ENCODE measurements around the gene ABCA13. TPM values are rescaled to one million over a fixed set of nuclear protein-coding genes. Genes with fewer than 3 reads are reported as not detected.

The ABCA13 gene
- total RNA-seq, 1 experiment from 2014 or later, result 1.7 TPM

DNA sequence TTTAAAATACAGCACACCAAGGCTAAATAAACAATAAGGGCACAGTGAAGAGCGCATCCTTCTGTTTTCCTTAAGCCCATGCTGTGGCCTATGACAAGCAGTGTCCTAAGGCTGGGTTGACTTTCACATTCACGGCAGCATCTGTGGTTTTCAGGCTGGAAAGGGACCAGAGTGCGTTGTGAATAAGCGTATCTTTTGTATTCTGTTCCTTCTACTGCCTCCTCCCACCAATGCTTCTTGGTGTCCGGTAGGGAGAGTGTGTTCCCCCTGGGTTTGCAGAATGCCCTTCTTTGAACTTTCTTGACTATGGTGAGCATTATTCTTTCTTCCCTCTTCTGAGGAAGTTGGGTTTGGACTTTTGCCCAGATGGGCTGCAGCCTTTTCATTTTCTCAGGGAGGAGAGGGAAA lies 73.6 kb downstream of the ABCA13 start:
- in situ Hi-C loops (cut with HindIII; ENCODE audit: low pct_unique_long_range_greater_than_20kb, low sequenced_read_pairs) (no loop called here), intact Hi-C loops (cut with micrococcal nuclease; ENCODE audit: unreplicated experiment) (no loop called here)
- TF ChIP-seq SIN3A (IDR thresholded peaks at IDR 0.05; ENCODE audit: borderline replicate concordance, insufficient read depth, low read depth, low read length) (no peak), POLR2AphosphoS5 (IDR thresholded peaks at IDR 0.05; ENCODE audit: low read depth, low read length) (no peak), TCF7L2 (IDR thresholded peaks at IDR 0.05; ENCODE audit: low read depth, low read length) (no peak)
- TF ChIP-seq, protein P1, sequence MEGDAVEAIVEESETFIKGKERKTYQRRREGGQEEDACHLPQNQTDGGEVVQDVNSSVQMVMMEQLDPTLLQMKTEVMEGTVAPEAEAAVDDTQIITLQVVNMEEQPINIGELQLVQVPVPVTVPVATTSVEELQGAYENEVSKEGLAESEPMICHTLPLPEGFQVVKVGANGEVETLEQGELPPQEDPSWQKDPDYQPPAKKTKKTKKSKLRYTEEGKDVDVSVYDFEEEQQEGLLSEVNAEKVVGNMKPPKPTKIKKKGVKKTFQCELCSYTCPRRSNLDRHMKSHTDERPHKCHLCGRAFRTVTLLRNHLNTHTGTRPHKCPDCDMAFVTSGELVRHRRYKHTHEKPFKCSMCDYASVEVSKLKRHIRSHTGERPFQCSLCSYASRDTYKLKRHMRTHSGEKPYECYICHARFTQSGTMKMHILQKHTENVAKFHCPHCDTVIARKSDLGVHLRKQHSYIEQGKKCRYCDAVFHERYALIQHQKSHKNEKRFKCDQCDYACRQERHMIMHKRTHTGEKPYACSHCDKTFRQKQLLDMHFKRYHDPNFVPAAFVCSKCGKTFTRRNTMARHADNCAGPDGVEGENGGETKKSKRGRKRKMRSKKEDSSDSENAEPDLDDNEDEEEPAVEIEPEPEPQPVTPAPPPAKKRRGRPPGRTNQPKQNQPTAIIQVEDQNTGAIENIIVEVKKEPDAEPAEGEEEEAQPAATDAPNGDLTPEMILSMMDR (IDR thresholded peaks at IDR 0.05), result no peak
- TF ChIP-seq, protein P2, sequence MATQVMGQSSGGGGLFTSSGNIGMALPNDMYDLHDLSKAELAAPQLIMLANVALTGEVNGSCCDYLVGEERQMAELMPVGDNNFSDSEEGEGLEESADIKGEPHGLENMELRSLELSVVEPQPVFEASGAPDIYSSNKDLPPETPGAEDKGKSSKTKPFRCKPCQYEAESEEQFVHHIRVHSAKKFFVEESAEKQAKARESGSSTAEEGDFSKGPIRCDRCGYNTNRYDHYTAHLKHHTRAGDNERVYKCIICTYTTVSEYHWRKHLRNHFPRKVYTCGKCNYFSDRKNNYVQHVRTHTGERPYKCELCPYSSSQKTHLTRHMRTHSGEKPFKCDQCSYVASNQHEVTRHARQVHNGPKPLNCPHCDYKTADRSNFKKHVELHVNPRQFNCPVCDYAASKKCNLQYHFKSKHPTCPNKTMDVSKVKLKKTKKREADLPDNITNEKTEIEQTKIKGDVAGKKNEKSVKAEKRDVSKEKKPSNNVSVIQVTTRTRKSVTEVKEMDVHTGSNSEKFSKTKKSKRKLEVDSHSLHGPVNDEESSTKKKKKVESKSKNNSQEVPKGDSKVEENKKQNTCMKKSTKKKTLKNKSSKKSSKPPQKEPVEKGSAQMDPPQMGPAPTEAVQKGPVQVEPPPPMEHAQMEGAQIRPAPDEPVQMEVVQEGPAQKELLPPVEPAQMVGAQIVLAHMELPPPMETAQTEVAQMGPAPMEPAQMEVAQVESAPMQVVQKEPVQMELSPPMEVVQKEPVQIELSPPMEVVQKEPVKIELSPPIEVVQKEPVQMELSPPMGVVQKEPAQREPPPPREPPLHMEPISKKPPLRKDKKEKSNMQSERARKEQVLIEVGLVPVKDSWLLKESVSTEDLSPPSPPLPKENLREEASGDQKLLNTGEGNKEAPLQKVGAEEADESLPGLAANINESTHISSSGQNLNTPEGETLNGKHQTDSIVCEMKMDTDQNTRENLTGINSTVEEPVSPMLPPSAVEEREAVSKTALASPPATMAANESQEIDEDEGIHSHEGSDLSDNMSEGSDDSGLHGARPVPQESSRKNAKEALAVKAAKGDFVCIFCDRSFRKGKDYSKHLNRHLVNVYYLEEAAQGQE (IDR thresholded peaks at IDR 0.05; ENCODE audit: insufficient read depth in 1 of 2, low read depth in 2 of 2, low read length in 1 of 2), result no peak
- ATAC-seq (no peak), DNase-seq (ENCODE audit: low read depth, low spot score) (no peak)
- Histone ChIP-seq H3K9me3 (ENCODE audit: control insufficient read depth, insufficient read depth, low read depth, low read length) (no peaks in the 10 kb centered on the region), H3K27me3 (ENCODE audit: control insufficient read depth, insufficient read depth, low read length) (no peaks in the 10 kb centered on the region; the same call in 1 of the 2 replicates), H3K27ac (ENCODE audit: low read length) (no peak overlapping the region), H3K4me1 (ENCODE audit: control insufficient read depth, insufficient read depth, low read length) (no peaks in the 10 kb centered on the region), H3K36me3 (ENCODE audit: control insufficient read depth, insufficient read depth, low read length) (no peaks in the 10 kb centered on the region), H3K4me3 (ENCODE audit: low read depth in 2 of 2, low read length in 2 of 2) (no peak overlapping the region)
- BruUV-seq (replicated peaks), result no TSS peak
- ChIA-PET POLR2A (no interaction called here), CTCF (no interaction called here)

DNA sequence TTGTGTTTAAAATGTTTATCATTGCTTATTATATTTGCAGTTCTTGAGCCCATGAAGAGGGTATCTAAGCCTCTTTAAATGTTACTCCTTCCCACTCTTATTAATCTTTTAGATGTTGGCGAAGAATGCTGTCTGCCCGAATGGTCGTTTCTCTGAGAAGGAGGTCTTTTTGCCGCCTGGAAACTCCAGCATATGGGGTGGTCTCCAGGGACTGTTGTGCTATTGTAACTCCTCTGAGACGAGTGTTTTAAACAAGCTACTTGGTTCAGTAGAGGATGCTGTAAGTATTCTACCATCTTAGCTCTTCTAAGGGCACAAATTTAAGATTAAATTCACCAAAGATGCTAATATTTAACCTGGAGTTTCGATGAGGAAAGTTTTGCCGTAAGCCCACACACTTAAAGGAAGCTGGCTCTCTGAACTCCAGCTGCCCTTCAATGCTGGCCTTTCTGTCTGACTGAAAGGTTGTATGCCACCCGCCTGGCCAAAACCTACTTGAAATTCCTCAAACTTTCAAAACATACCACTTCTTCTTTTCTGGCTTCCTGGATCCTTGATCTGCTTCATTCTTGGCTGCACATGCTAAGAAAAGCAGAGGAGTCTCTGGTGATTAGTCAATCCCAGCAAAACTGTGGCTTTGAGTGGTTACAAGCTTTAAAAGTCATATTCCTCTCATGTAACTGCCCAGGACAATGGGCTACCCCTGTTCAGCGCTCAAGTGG lies 74.7 kb downstream of the ABCA13 start:
- Histone ChIP-seq H3K27me3 (ENCODE audit: control insufficient read depth, insufficient read depth, low read length) (no peaks in the 10 kb centered on the region; the same call in 1 of the 2 replicates), H3K27ac (ENCODE audit: low read length) (no peak overlapping the region), H3K4me3 (ENCODE audit: low read depth in 2 of 2, low read length in 2 of 2) (no peak overlapping the region), H3K36me3 (ENCODE audit: control insufficient read depth, insufficient read depth, low read length) (no peaks in the 10 kb centered on the region), H3K4me1 (ENCODE audit: control insufficient read depth, insufficient read depth, low read length) (no peaks in the 10 kb centered on the region), H3K9me3 (ENCODE audit: control insufficient read depth, insufficient read depth, low read depth, low read length) (no peaks in the 10 kb centered on the region)
- TF ChIP-seq POLR2AphosphoS5 (IDR thresholded peaks at IDR 0.05; ENCODE audit: low read depth, low read length), result no peak
- TF ChIP-seq TCF7L2 (IDR thresholded peaks at IDR 0.05; ENCODE audit: low read depth, low read length), result no peak
- no peak for TF ChIP-seq SIN3A (IDR thresholded peaks at IDR 0.05; ENCODE audit: borderline replicate concordance, insufficient read depth, low read depth, low read length)
- TF ChIP-seq, protein P2 (IDR thresholded peaks at IDR 0.05; ENCODE audit: insufficient read depth in 1 of 2, low read depth in 2 of 2, low read length in 1 of 2), result no peak
- TF ChIP-seq, protein P1 (IDR thresholded peaks at IDR 0.05), result no peak
- ChIA-PET POLR2A (no interaction called here), CTCF (no interaction called here)
- ATAC-seq, result no peak
- in situ Hi-C loops (cut with HindIII; ENCODE audit: low pct_unique_long_range_greater_than_20kb, low sequenced_read_pairs), result no loop called here
- no peak for DNase-seq (ENCODE audit: low read depth, low spot score)
- no TSS peak for BruUV-seq (replicated peaks)
- intact Hi-C loops (cut with micrococcal nuclease; ENCODE audit: unreplicated experiment), result no loop called here

Measured in Panc1 (cell line).